Suprapubic skin (tissue), 4 donors: ENCODE results near the gene SLC35A5.

Source experiments
- CTCF ChIP-seq, 2 donors: fragments of 200-600 bp in 1 of 2; fragments of 450-650 bp in 1 of 2; sonication (generic) in 1 of 2; IDR thresholded peaks; one replicate each; pipeline ENCODE4 v1.5.1; 2016 to 2019; ENCODE audit warnings: antibody characterized with exemption in 2 of 2, mild to moderate bottlenecking in 1 of 2, moderate library complexity in 1 of 2
- EP300 ChIP-seq: sonication (generic); formaldehyde crosslinking; IDR thresholded peaks from one replicate; pipeline ENCODE4 v1.6.1; 2017; ENCODE audit warnings: antibody characterized with exemption
- POLR2A ChIP-seq, 2 donors: fragments of 450-650 bp; IDR thresholded peaks; one replicate each; pipeline ENCODE4 v1.6.1; 2017; ENCODE audit warnings: antibody characterized with exemption in 2 of 2, mild to moderate bottlenecking in 2 of 2, moderate library complexity in 2 of 2
- POLR2AphosphoS5 ChIP-seq, 3 donors: sonication (generic); formaldehyde crosslinking; IDR thresholded peaks; one replicate each; pipeline ENCODE4 v1.6.1; 2017; ENCODE audit warnings: antibody characterized with exemption in 3 of 3

GRCh38 chr3:112597945-112598344, 36.1 kb downstream of the SLC35A5 start:
- TF ChIP-seq CTCF (IDR thresholded peaks at IDR 0.05) (no peak), POLR2A (IDR thresholded peaks at IDR 0.05) (no peak), POLR2AphosphoS5 (IDR thresholded peaks at IDR 0.05) (no peak), EP300 (no peak)
